Neuron (in vitro differentiated cells): ENCODE measurements around the gene SRPRA.
"Not testable (repeated sequence)": the region's sequence is repeated elsewhere in the genome, so short reads cannot be mapped to it uniquely, and the experiment has no call there.

Experiments
- H2AFZ ChIP-seq: one replicate; pipeline ENCODE4 v1.6.1; 2013; ENCODE audit warnings: low read depth, mild to moderate bottlenecking, inconsistent platforms, low read length, moderate library complexity
- H3K27me3 ChIP-seq: one replicate; pipeline ENCODE4 v1.6.1; 2013; ENCODE audit warnings: low read length; ENCODE audit not compliant: insufficient read depth
- H3K36me3 ChIP-seq: one replicate; pipeline ENCODE4 v1.6.1; 2013; ENCODE audit warnings: low read length; ENCODE audit not compliant: insufficient read depth
- H3K4me1 ChIP-seq: one replicate; pipeline ENCODE4 v1.6.1; 2013; ENCODE audit warnings: low read length; ENCODE audit not compliant: insufficient read depth
- H3K4me3 ChIP-seq: 2 replicates; pipeline ENCODE4 v1.5.1; 2013; ENCODE audit warnings: mild to moderate bottlenecking, low read length, moderate library complexity
- H3K9me3 ChIP-seq: one replicate; pipeline ENCODE4 v1.6.1; 2013; ENCODE audit warnings: low read length

Gene SRPRA

GRCh38 chr11:126268708-126269579 lies at the start of gene SRPRA, which contains the start of gene FOXRED1:
Gene SRPRA, minus strand, starts transcription at chr11:126268895. Its CDS starts 91 bp downstream, at chr11:126268804.
Gene FOXRED1, plus strand, starts transcription at chr11:126269154. Its CDS starts 53 bp downstream, at chr11:126269207.
- Histone ChIP-seq H2AFZ (peak within 1 kb of the TSS; percentile 39), H3K4me3 (peak within 1 kb of the TSS; percentile 76), H3K4me1 (peaks cover 16% of the 10 kb centered on the region), H3K27me3 (no peaks in the 10 kb centered on the region), H3K36me3 (peaks cover 58% of the 10 kb centered on the region), H3K9me3 (no peaks in the 10 kb centered on the region)

GRCh38 chr11:126317756-126318573 lies 49.3 kb upstream of the SRPRA start:
- no peaks in the 10 kb centered on the region for H3K9me3 ChIP-seq
- no peak overlapping the region for H3K4me3 ChIP-seq
- no peak overlapping the region for H2AFZ ChIP-seq
- no peaks in the 10 kb centered on the region for H3K27me3 ChIP-seq
- no peaks in the 10 kb centered on the region for H3K4me1 ChIP-seq
- H3K36me3 ChIP-seq: no peaks in the 10 kb centered on the region

GRCh38 chr11:126317432-126317755 lies 48.7 kb upstream of the SRPRA start:
- Histone ChIP-seq H3K36me3 (no peaks in the 10 kb centered on the region), H3K4me3 (no peak overlapping the region), H3K9me3 (no peaks in the 10 kb centered on the region), H2AFZ (no peak overlapping the region), H3K27me3 (no peaks in the 10 kb centered on the region), H3K4me1 (no peaks in the 10 kb centered on the region)

- Histone ChIP-seq H3K4me1 (no peaks in the 10 kb centered on the region), H3K9me3 (no peaks in the 10 kb centered on the region)
Observed at GRCh38 chr11:126313826-126314225, 45.1 kb upstream of the SRPRA start.

GRCh38 chr11:126312961-126313360 lies 44.3 kb upstream of the SRPRA start:
- Histone ChIP-seq H3K4me1 (peaks cover 4% of the 10 kb centered on the region), H2AFZ (no peak overlapping the region), H3K36me3 (no peaks in the 10 kb centered on the region)

More at GRCh38 chr11:126313826-126314225, 45.1 kb upstream of the SRPRA start:
- H3K27me3 ChIP-seq: no peaks in the 10 kb centered on the region
- no peak overlapping the region for H2AFZ ChIP-seq
- H3K4me3 ChIP-seq: no peak overlapping the region
- H3K36me3 ChIP-seq: no peaks in the 10 kb centered on the region

GRCh38 chr11:126311401-126312291 lies 43.0 kb upstream of the SRPRA start:
- H2AFZ ChIP-seq: no peak overlapping the region
- no peaks in the 10 kb centered on the region for H3K27me3 ChIP-seq
- H3K36me3 ChIP-seq: no peaks in the 10 kb centered on the region
- H3K4me3 ChIP-seq: no peak overlapping the region
- H3K4me1 ChIP-seq: peaks cover 4% of the 10 kb centered on the region
- no peaks in the 10 kb centered on the region for H3K9me3 ChIP-seq

More at GRCh38 chr11:126312961-126313360, 44.3 kb upstream of the SRPRA start:
- no peaks in the 10 kb centered on the region for H3K27me3 ChIP-seq
- H3K4me3 ChIP-seq: no peak overlapping the region
- H3K9me3 ChIP-seq: no peaks in the 10 kb centered on the region

GRCh38 chr11:126310992-126311310 lies 42.3 kb upstream of the SRPRA start:
- H2AFZ ChIP-seq: no peak overlapping the region
- no peaks in the 10 kb centered on the region for H3K27me3 ChIP-seq
- no peaks in the 10 kb centered on the region for H3K9me3 ChIP-seq
- no peak overlapping the region for H3K4me3 ChIP-seq
- no peaks in the 10 kb centered on the region for H3K36me3 ChIP-seq
- H3K4me1 ChIP-seq: peaks cover 4% of the 10 kb centered on the region

GRCh38 chr11:126310200-126310991 lies 41.7 kb upstream of the SRPRA start:
- Histone ChIP-seq H3K27me3 (no peaks in the 10 kb centered on the region), H3K36me3 (no peaks in the 10 kb centered on the region), H3K4me3 (no peak overlapping the region), H3K9me3 (no peaks in the 10 kb centered on the region), H2AFZ (no peak overlapping the region), H3K4me1 (peaks cover 4% of the 10 kb centered on the region)

GRCh38 chr11:126308771-126309170 lies 40.1 kb upstream of the SRPRA start:
- not testable (repeated sequence) for H3K27me3 ChIP-seq, H2AFZ ChIP-seq, H3K9me3 ChIP-seq, H3K4me3 ChIP-seq, H3K4me1 ChIP-seq, H3K36me3 ChIP-seq

GRCh38 chr11:126308271-126308671 lies 39.6 kb upstream of the SRPRA start:
- Histone ChIP-seq H2AFZ (no peak overlapping the region), H3K4me3 (no peak overlapping the region), H3K27me3 (no peaks in the 10 kb centered on the region), H3K4me1 (peaks cover 11% of the 10 kb centered on the region), H3K9me3 (no peaks in the 10 kb centered on the region), H3K36me3 (no peaks in the 10 kb centered on the region)

- no peak overlapping the region for H3K4me3 ChIP-seq
Observed at GRCh38 chr11:126307706-126308105, 39.0 kb upstream of the SRPRA start.

GRCh38 chr11:126305699-126306098 lies 37.0 kb upstream of the SRPRA start:
- Histone ChIP-seq H3K4me1 (peaks cover 15% of the 10 kb centered on the region), H3K9me3 (peaks cover 2% of the 10 kb centered on the region), H3K4me3 (no peak overlapping the region), H3K36me3 (peaks cover 3% of the 10 kb centered on the region), H2AFZ (no peak overlapping the region), H3K27me3 (no peaks in the 10 kb centered on the region)

More at GRCh38 chr11:126307706-126308105, 39.0 kb upstream of the SRPRA start:
- peaks cover under 1% of the 10 kb centered on the region for H3K36me3 ChIP-seq
- H2AFZ ChIP-seq: no peak overlapping the region
- H3K4me1 ChIP-seq: peaks cover 15% of the 10 kb centered on the region
- H3K27me3 ChIP-seq: no peaks in the 10 kb centered on the region
- no peaks in the 10 kb centered on the region for H3K9me3 ChIP-seq
